ENCODE data around the gene ACSL6. TPM values are rescaled to one million over a fixed set of nuclear protein-coding genes. Genes with fewer than 3 reads are reported as not detected.

Gene ACSL6
- total RNA-seq, 1 experiment from 2014 or later = 0.06 TPM

DNA sequence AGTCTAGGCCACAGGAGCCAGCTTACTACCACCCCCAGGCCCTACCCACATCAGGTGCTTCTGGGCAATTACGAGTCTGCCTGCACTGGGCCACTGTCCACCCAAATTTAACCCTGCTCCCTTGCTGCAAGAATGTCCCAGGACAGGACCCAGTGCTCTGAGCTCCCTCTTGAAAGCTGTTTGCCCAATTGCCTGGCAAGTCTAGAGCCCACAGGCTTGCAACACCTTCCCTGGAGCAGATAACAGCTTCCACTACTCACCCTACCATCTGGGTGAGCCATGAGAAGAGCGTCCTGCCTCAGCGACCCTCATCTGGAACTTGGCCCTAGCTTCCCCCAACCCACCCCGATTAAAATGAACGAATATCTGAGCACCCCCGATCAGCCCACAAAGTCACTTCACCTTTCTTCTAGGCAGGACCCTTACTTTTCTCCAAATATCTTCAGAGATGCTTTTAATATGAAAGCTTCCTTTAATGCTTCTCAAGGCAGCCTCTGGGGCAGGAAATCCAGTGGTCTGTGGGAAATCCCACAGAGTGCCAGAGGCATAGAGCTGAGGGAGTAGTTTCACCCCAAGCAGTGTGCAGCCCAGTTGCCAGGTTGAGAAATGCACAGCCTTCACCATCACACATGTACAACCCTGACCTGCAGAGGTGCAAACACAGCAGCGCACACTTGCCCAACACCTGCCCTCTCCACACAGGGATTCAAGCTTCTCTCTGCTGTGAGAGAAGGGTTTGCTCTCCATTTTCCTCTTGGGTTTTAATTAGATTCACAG lies 10.6 kb downstream of the ACSL6 start:
- no peak for DNase-seq (ENCODE audit: low read depth)

DNA sequence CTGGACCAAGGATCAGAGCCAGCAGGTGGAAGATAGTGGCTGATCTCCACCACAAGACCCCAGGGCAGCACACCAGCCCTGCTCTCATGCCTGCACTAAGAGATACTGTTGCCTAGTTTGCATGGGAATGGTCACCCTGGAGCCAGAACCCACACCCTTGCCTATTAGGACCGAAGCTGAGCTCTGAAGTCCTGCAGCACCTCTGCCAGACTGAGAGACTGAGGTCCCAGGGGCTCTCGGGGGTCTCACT lies 11.3 kb downstream of the ACSL6 start:
- DNase-seq (ENCODE audit: low read depth) = no peak

DNA sequence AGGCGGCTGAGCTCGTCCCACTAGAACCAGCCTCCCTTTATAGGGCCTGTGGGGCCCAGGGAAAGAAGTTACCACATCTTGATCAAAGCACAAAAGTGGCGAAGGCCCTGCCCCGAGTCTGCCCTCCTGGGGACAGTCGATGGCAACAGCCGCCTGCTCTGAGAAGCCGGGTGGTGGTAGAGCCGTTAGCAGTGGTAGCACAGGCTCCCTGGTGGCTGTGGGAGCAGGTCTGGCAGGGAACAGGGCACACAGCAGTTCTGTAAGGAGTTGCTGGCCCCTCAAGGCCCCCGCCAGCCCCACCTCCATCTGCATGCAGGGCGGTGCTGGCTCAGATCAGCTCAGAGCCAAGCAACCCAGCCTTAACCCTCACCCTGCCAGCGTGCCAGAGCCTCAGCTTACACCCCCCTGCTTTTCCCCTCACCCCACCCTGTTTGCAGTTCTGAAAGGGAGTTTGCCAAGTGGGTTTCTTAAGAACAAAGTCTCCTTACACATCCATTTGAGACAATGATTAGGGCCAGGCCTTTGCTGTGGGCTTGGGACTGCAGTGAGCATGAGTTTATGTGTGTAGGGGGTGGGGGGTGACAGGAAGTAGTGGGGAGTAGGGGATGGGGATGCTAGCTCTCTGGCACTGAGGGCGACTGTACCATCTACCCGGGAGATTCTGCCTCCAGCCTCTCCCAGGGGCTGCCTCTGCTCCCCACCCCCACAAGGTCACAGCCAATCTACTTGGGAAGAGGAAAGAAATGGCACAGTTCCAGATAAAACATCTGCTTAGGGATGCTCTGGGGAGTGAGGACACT lies 11.8 kb downstream of the ACSL6 start:
- DNase-seq (ENCODE audit: low read depth) = no peak

DNA sequence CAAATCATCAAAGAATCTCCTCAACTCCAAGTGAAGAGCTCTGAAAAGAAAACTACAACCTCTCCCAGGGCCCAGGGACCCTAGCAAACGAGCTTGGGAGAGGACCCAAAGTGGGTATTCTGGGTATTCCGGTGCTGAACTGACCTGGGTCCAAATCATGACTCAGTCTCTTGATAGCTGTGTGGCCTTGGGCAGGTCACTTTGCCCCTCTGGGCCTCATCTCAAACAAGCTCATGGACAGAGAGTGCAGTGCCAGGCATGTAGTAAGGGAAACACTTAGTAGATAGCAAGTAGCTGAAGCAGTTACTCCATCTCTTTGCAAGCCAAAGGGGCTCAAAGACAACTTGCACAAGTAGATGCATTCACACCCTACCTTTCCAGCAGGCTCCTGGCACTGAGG lies 12.4 kb downstream of the ACSL6 start:
- DNase-seq (ENCODE audit: low read depth) = no peak

DNA sequence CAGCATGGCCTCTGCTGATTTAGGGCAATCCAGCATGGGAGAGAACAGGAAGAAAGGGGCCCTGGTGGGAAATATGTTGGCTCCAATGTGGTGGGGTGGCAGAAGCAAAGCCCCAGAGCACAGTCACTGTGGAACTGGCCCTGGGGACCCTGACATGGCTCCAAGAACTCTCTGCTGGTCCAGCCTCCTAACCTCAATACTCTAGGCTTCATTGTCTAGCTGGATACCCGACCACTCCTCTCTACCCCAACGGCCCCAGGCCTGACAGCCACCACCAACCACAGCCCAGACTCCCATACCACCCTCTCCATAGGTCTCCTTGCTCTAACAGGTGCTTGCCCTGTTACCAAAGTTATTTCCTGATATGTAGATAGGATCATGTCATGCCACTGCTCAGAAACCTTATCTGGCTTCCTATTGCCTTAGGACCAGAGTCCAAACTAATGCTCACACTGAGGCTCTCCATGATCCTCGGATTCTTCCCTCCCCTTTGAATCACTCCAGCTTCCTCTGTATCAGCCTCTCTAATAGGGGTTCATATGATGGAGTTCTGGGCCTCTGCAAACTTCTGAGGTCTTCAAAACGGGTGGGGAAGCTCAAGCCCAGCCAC lies 12.9 kb downstream of the ACSL6 start:
- no peak for DNase-seq (ENCODE audit: low read depth)

DNA sequence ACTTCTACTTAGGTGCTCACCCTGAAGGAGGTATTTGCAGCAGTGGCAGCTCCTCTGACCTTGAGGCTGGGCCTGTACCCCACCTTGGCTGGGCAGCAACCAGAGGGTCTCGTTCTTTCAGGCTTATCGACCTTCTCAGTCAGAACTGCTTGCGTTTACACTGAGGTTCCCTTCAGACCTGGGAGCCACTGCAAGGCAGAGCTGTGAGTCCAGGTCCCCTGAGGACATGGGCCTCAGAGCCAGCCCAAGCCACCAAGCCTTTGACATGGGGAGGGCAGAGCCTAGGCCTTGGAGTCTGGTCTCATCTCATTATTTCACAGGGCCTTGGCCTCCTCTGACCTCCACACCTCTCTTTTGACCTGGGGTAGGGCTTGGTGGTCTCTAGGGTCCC lies 13.7 kb downstream of the ACSL6 start:
- DNase-seq (ENCODE audit: low read depth) = no peak

DNA sequence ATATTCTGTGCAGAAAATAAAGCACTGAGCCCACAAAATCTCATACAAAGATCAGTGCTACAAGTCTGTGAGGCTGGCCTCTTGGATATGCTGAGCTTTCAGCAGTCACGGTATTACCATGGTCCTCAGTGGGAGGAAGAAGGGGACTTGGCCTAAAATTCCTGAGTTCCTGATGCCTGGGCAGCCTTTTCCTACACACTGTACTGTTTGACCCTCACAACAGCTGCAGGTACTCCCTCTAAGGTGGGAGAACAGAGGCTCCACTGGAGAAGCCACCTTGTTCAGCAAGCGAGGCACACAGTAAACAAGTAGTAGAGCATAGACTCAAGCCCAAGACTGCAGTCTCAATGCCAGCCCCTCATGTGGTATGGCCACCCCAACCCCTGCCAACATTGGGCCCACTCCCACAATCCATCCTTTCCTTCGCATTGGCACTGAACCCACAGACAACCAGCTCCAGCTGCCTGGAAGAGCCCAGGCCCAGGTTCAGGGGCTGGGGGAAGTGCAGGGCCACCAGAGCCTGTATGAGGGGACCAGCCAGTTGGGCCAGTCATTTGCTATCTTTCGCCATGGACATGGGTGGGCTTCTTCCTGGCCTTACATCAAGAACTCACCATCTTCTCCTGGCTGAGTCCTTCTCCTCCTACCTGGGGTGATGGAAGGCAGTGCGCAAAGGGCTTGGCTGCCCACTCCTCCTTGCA lies 14.3 kb downstream of the ACSL6 start:
- no peak for DNase-seq (ENCODE audit: low read depth)

DNA sequence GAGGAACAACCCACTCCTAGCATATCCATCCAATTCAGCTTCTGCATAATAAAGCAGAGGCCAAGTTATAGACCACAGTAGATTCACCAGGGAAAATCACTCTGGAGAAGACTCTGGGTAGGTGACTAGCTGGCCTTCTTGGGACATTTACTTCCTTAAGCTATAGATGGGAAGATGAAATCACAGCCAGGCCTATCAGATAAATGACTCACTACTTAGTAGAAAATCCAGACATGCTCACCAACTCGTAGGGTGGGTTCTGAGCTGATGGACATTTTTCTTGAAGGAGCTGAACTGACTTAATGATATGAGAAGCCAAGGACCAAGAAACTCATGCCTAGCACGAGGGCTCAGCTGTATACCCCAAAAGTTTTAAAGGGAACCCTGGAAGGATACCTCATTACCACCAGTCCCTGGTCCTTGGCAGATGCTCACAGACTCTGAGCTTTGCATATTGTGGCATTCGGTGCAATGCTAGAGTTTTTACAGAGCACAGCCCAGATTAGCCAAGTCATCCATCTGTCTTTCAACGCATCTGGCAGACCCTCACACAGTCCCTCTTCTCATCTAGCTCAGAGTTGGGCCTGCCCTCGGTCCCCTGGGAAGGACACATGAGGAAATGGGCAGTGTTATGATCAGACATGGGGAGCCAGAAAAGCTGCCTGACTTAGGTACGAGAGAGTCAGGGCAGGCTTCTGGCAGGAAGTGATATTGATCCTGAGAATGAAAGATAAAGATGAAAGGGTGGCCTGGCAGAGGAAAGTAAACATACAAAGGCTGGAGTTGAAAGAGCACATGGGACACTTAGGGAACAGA lies 15.0 kb downstream of the ACSL6 start:
- DNase-seq (ENCODE audit: low read depth) = no peak

DNA sequence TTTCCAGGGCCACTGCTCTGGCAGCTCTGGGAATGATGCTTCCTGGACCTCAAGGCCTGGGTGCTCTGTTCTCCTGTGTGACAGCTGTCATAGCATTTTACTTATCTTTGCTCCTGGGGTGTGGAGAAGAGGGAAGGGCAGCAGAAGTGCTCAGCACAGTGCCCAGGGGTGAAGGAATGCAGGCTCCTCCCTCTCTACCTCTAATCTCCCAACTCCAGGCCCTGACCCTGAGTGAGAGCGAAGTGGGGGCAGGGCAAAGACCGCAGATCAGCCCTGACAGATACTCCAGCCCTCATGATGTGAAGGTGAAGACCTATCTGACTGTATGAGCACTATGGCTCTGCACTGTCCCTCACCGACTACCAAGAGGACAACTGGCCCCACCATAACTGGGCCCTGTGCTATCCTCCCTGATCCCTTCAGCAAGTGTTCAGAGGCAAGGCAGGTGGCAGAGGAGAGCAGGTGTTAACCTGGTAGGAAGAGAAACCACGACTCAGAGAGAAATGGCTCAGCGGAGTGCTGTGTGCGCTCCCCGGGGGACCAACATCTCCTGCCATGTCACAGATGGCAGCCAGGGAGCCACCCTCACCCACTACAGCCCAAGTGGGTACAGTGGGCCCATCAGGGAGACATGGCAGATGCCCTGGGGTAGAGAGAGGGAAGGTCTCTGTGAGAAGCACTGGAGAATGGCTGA lies 16.8 kb downstream of the ACSL6 start:
- DNase-seq (ENCODE audit: low read depth) = no peak

DNA sequence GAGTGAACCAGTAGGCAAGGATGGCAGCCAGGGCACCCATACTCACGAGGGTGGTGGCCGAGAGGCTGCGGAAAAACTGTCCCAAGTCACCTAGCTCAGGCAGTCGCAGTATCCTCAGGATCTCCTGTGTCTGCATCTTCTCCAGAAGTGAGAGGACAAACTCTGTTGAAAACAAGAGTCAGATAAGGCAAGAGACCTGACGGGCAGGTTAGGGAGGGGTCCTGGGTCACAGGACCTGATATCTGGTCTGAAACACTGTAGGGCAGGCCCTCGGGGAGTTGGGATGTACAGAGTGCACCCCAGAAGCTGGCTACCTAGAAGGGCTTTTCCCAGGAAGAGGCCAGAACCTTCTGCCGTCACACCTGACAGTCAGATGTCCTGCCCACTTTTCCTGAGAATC lies 17.4 kb downstream of the ACSL6 start:
- no peak for DNase-seq (ENCODE audit: low read depth)

DNA sequence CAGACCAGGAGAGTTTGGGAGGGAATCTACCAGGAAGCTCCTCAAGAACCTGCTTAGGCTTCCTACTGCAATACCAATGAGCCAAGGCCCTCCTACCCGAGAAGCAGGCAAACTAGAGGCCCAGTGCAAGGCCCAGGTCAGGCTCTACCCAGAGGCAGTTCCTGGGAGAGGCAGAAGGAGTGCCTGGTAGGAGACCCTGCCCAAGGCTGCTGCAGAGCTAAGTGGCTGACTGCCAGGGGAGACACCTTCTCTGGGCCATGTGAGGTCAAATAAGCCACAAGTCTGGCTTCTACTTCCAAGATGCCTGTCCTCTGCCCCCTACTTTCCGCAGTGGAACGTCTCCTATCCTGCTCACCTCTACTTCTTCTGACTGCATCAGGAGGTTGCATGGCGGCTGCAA lies 17.8 kb downstream of the ACSL6 start:
- no peak for DNase-seq (ENCODE audit: low read depth)

DNA sequence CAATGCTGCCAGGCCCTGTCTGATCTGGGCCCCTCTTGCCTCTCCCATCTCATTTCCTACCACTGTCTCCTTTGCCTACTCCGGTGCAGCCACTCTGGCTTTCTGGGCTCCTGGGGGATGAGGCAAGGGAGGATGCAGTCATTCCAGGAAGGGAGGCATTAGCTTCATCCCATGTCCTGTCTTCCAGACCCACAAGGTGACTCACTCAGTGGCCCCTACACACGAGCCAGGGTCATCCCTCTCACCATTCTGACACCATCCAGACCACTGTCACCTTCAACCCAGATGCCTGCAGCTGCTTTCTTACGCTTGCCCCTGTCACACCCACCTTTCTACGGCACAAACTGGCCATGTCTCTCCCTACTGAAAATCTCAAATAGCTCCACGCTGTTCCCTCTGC lies 19.1 kb downstream of the ACSL6 start:
- DNase-seq (ENCODE audit: low read depth) = peak; percentile 35

DNA sequence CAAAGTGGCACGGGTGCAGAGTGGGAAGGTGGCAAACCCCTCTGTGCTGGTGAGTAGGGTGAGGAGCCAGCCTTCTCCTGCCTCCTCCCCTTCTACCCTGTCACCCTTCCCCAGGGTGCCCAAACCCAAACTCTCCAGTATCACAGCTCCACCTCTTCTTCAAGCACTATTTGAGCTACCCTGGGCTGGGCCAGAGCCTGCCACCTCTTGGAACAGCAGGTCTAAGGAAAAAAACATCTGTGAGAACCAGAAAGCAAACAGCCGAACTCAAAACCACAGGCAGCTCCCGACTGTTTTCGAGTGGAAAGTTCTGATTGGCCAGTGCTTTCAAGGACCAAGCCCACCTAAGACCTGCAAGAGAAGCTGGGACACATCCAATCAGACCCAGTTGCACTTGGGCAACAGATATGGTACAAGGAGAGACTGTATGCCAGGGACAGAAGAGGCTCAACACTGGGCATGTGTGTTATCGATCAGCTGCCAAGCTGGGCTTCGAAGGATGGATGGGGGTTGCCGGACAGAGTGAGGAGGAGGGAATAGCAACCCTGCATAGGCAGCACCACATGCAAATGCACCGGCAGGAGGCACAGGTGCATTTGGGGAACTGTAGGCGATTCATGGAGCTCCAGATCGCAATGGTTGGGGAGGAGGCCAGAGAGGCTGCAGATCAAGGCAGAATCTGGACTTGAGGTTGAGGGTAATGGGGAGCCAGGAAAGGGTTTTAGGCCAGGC lies 19.7 kb downstream of the ACSL6 start:
- no peak for DNase-seq (ENCODE audit: low read depth)

DNA sequence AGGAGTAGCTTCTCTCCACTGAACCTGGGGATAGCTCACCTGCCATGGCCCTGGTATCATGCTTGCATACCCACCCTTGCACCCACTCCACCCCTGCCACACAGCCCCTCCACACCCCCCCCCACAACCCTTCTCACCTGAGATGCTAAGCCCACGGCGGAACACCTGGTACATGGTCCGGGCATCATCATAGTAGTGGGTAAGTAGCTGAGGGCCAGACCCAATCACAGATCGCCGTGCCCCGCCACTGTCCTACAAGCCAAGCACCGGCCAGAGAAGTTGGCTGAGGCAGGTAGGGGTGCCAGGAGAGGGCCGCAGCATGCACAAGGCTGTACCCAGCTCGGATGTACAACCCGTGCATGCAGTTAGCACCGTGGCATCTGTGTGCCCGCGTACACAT lies 20.7 kb downstream of the ACSL6 start:
- no peak for DNase-seq (ENCODE audit: low read depth)

DNA sequence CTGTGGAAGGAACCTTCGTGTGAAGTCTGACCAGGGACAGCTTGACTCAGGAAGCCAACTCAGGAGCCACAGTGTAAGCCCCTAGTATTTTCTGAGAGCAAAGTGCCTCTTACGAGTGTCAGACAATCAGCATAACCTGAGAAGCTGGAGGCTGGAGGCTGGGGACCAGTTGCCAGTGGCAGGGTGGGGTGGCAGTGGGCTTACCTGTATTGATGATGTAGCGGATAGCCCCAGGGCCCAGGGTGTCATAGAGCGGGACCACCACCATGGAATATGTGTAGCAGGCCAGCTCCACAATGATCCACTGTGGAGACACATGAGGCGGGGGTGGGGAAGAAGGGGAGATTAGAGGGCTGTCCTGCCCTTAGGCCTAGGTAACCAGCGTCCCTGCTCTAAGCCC lies 22.9 kb downstream of the ACSL6 start:
- DNase-seq (ENCODE audit: low read depth) = no peak

DNA sequence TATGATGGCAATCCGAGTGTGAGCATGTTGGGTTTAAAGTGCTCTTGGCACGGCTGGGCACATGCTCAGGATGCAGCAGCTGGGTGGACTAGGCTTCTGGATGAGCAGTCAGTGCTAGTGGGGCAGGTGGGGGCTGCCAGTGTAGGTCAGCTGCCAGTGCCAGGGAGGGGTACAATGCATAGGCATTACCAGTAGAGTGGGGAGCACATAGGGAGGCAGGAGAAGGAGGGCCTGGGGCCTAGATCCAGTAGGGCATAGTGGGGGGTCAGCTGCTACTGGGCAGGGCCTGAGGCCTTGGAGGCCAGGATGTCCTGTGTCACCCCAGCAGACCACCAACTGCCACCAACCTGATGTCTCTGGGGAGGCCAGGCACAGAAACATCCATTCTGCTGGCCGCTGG lies 24.2 kb downstream of the ACSL6 start:
- DNase-seq (ENCODE audit: low read depth) = no peak

DNA sequence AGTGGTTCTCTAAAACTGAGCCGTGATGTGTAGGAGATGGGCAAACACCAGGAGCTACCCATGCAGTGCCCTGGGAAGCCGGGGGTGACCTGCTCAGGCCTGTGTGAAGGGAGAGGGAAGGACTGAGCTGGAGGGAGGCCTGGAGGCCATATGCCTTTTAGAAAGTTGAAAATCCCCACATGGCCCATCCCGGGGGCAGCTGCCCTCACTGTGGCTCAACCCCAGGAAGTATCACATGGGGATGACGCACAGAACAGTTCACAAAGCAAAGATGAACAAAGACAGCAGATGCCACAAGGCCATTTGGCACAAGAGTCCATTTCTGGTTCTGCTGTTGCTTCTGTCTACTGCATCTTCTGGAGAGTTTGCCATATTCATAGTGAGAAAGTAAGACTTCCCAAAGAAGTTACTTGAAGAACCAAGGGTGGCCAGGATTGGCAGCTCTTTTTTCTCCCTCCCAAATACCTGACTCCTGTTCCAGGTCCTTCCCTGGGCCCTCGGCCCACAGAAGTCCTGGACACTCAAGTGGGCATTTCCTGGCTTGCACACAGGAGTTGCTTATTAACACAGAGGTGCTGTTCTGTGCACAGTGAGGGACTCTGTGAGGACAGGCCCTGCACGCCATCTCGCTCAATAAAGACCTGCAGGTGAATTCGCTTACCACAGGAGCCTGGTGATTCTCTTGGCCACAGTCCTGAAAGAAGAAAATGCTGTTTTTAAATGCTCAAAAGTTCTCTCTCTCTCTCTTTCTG lies 25.1 kb downstream of the ACSL6 start:
- DNase-seq (ENCODE audit: low read depth) = peak; percentile 40

DNA sequence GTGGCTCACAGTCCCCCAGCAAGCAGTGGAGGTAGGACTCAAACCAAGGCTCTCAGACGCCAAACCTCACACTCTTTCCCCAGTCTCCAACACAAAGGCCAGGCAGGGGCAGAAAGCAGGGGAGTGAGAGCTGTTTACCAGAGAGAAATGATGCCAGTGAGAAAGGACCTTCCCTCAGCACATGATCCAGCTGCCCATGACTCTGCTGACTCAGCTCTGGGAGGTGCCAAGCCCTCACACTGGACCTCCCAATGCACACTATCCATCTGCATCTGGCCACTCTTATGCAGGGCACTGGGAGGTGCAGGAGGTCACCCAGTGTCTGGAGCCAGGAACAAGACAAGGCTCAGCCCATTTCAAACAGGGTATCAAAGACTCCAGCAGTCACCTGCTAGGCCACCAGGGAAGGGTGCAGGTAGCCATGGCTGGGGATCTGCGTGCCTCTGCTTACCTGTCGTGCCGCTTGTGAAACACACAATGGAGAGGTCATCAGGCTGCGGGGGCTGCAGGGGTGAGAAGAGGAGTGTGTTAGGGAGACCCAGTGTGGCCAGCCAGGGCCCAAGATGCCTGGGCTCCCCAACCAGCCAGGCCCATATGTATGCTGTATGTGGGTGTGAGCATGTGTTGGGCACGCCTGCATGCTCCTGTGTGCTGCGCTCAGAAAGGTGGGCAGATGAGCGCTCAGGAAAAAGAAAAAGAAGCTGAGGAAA lies 26.3 kb downstream of the ACSL6 start:
- DNase-seq (ENCODE audit: low read depth) = no peak
